HG03442 (cell line): Measurements from ENCODE around the gene ZNF735.
"Not testable (repeated sequence)": the region's sequence is repeated elsewhere in the genome, so short reads cannot be mapped to it uniquely, and the experiment has no call there.

Experiments used
- ATAC-seq: cut with Tn5 transposase; IDR thresholded peaks from one replicate; pipeline ENCODE4 v1.9.1; 2021; ENCODE audit warnings: mild to moderate bottlenecking, moderate library complexity; ENCODE audit not compliant: unreplicated experiment

Gene ZNF735

DNA sequence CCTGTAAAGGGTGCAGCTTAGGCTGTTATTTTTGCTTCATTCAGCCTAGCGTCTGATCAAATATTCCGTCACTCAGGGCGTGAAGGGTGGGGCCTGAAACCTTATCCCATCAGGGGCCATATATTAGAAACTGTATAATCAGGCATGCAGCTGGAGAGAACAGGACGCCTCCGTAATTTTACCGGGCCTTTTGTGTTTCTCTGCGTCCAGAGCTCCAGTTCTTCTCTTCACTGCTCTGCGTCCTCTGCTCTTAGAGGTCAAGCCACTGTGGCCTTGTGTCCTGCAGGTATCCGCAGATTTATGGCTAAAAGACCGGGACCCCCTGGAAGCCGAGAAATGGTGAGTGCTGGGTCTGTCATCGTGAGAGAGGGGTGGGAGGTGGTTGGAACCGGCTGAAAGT lies at the start of gene ZNF735:
Gene ZNF735 (plus strand): TSS at position 301 of the 400 bp plus-strand sequence. CDS start 0 bp downstream, at position 301.
- no peak for ATAC-seq

DNA sequence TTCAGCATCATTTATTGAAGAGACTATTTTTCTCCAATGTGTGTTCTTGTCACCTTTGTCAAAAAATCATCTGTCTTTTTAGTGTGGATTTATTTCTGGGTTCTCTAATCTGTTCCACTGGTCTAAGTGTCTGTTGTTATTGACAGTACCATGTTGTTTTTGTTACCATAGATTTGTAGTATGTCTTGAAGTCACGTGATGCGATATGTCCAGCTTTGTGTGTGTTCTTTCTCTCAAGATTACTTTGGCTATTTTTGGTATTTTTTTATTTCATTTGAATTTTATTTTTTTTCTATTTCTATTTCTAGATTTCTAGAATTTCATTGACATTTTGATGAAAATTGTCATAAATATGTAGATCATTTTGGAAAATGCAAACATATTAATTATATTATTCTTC lies 36.0 kb upstream of the ZNF735 start:
- ATAC-seq: not testable (repeated sequence)

DNA sequence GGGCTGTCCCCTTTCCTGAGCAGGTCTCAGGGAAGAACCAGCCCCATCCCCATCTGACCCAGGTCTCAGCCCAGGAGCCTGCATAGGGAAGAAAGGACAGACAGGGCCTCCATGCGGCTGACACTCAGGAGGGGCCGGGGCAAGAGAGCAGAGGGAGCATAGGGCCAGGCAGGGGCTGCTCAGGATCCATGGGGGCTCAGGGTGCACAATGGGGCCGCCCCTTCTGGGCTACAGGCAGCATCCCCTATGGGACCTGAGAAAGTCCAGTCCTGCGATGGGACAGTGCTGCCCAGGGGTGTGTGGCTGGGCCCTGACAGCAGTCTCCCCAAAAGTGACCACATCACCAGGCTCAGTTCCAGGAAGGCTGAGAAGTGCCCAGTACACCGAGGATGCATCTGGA lies 32.7 kb upstream of the ZNF735 start:
- ATAC-seq: no peak

DNA sequence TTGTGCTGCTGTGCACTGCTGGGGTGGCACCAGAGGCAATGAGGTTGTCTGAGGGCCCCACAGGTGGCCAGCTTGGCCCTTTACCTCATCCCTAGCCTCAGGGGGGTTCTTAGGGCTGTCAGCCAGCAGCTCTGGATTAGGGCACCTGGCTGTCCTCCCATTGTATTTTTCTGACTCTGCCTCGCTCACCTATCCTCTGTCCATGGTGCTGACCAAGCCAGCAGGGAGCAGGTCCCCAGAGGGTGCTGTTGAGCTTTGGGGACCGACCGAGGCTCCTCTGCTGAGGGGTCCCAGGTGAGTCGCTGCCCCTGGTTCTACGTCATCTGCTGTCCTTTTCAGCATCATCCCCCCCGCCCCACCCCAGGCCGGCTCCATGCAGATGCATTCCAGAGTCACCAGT lies 32.1 kb upstream of the ZNF735 start:
- no peak for ATAC-seq

DNA sequence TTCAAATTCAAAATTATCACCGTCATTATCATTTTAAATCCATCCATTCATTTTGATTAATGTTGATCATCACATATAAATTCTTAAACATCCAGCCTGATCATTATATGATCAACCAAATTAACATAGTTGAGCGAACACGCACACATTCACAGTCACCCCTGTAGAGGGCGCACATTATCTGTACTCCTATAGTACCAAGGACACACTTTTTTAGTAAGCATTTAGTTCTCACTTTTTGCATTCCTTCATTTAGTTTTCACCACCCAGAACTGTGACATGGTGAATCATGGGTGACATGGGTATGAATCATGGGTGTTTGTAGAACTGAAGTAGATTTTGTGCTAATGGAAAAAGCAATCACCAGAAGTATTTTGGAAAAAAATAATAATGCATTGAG lies 26.0 kb upstream of the ZNF735 start:
- no peak for ATAC-seq

DNA sequence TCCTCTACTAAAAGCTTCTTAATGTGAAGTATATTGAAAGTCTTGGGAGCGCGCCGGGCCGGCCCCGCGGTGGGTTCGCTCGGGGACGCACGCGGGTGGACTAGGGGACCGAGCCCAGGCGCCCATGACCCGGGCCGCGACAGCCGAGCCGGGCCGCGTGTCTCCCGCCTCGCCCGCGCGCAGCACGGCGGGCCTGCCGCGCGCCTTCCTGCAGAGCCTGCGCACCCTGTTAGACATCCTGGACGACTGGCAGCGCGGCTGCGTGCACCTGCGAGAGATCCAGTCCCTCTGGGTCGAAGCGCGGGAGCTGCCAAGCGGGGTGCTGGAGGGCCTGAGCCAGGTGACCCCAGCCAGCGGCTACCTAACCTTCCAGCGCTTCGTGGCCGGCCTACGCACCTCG lies 25.4 kb upstream of the ZNF735 start:
- ATAC-seq: no peak

DNA sequence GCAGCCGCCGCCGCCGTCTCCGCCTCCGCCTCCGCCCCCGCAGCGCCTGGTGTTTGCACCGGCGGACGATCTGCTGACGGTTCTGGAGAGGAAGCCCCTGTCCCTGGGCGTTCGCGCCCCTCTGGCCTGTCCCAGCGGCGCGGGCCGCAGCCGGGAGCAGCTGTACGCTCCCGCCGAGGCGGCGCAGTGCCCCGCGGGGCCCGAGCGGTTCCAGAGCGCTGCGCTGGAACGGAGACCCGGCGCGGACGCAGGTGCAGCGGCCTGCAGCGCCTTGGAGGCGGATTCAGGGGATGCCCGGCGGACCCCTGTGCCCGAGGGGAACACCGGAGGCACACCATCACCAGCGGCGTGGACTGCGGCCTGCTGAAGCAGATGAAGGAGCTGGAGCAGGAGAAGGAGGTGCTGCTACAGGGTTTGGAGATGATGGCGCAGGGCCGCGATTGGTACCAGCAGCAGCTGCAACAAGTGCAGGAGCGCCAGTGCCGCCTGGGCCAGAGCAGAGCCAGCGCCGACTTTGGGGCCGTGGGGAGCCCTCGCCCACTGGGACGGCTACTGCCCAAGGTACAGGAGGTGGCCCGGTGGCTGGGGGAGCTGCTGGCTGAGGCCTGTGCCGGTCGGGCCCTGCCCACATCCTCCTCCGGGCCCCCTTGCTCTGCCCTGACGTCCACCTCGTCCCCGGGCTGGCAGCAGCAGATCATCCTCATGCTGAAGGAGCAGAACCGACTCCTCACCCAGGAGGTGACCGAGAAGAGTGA lies 24.8 kb upstream of the ZNF735 start:
- no peak for ATAC-seq

DNA sequence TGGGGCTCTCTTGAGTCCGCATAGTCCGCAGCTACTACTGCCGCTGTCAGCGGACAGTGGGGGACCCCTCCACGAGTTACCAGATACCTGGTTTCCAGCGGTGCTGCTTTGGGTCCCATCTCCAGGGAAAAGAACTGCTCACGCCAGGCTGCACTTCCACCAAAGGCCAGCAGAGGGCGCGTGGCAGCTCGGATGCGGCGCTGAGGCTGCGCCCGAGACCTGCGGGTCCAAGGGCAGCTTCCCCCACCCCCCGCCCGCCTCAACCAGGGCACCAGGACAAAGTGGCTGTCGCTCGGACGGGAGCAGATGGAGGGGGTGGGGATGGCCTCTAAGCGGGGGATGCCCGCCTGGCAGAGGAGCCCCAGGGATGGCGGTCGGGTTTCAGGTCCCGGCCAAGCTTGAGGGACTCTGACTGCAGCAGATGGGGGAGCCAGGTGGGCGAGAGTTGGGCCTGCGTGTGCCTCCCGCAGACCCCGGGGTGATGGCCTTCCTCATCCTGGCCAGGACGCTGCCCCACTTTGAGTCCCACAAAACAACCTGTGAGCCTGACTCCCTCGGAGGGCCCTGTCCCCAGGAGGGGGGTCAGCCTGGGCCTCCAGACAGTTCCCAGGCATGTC lies 23.8 kb upstream of the ZNF735 start:
- ATAC-seq: no peak

DNA sequence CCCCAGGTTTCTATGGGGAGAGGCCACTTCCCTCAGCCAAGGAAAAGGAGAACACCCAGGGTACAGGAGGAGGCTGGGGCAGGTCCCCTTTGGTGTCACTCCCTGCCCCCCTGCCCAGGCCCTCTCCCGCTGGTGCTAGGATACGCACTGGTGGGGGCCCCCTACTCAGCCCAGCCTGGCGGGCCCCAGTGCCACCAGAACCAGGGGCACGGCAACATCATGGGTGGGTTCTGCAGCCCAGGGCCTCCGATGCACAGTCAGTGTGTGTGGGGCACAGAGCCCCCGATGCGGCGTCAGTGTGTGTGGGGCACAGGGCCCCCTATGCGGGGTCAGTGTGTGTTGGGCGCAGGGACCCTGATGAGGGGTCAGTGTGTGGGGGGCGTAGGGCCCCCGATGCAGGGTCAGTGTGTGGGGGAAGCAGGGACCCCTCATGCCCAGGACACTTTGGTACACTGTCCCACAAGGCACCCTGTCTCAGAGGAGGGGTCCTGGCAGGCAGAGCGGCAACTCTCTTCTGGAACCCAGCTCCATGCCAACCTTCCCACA lies 23.1 kb upstream of the ZNF735 start:
- no peak for ATAC-seq

DNA sequence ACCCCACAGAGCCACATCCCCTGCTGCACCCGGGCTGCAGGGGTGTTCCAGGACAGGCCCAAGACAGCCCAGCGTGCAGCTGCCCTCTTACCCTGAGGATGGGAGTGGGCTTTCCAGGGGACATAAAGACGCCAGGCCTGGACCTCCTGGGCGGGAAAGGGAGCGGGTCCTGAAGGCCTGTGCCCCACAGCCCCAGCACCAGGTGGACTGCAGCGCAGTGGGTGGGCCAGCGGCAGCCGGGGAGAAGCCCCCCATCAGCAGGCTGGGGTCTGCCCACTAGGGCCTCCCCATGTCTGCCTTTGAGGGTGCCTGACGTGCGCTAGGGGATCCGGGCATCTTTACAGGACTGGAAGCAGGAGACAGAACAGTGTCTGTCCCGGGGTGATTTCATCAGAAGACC lies 22.6 kb upstream of the ZNF735 start:
- no peak for ATAC-seq

DNA sequence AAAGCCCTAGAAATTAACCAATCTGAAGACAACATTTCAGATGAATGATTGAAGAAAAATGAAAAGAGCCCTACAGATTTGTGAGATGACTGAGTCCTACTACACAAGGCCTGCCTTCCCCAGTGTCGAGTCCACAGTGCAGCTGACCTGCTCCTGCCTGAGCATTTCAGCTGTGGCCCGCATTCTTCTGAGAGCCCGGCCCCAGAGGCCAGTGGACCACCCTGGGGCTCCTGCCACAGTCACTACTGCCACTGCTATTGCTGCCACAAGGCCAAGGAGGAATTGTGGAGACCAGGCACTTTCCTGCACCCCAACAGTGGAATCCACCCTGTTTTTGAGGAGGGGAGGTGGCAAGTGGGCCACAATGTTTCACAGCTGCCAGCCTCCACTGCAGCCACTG lies 19.6 kb upstream of the ZNF735 start:
- no peak for ATAC-seq

DNA sequence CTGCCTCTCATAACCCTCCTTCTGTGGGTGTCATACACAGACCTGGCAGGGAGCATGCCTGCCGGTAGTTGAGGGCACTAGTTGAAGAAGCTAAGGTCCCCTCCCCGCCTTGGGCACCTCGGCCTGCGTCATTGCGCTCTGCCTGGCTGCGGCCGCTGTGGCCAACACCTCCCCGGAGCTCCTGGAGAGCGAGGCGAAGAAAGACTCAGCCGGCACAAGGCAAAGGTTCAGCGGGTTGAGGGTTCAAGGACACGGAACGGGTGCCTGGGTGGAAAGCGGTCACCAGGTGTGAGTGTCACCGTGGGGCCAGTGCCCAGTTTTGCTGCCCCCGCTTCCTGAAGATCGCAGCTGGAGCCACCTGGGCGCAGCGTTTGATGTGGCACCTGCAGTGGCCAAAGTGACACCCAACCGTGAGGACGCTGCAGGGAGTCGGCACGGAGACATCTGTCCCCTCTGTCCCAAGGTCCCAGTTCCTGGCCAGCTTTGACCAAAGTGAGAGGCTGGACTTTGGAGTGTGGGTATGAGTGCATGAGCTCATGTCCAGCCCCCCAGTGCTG lies 14.8 kb upstream of the ZNF735 start:
- ATAC-seq: no peak

DNA sequence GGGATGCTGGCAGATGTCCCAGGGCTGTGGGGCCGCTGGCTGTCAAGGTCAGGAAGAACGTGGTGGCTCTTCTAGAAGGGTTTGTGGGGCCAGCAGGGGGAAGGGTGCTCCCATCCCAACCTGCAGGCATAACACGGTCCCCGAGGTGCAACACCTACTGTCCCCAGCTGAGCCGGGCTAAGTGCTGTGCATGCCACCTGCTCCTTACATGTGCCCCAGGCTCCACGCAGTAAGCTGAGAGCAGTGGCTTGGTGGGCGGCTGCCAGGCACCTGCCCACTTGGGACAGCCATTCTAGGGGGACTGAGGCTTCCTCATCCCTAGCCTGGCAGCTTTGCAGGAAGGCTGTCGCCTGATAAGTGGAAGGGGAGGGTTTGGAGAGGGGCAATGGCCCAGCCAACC lies 14.2 kb upstream of the ZNF735 start:
- no peak for ATAC-seq

DNA sequence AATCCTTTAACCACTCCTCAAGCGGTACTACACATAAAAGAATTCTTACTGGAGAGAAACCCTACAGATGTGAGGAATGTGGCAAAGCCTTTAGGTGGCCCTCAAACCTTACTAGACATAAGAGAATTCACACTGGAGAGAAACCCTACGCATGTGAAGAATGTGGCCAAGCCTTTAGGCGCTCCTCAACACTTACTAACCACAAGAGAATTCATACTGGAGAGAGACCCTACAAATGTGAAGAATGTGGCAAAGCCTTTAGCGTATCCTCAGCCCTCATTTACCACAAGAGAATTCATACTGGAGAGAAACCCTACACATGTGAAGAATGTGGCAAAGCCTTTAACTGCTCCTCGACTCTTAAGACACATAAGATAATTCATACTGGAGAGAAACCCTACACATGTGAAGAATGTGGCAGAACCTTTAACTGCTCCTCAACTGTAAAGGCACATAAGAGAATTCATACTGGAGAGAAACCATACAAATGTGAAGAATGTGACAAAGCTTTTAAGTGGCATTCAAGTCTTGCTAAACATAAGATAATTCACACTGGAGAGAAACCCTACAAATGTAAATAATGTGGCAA lies 12.8 kb downstream of the ZNF735 start:
- not testable (repeated sequence) for ATAC-seq

DNA sequence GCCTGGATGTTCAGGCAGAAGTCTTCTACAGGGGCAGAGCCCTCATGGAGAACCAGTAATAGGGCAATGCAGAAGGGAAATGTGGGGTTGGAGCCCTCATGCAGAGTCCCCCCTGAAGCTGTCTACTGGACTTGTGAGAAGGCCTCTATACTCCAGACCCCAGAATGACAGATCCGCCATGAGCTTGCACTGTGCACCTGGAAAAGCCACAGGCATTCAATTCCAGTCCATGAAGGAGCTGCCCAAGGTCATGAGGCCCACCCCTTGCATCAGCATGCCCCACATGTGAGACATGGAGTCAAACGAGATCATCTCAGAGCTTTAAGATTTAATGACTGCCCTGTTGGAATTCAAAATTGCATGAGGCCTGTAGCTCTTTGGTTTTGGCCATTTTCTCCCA lies 16.4 kb downstream of the ZNF735 start:
- no peak for ATAC-seq

DNA sequence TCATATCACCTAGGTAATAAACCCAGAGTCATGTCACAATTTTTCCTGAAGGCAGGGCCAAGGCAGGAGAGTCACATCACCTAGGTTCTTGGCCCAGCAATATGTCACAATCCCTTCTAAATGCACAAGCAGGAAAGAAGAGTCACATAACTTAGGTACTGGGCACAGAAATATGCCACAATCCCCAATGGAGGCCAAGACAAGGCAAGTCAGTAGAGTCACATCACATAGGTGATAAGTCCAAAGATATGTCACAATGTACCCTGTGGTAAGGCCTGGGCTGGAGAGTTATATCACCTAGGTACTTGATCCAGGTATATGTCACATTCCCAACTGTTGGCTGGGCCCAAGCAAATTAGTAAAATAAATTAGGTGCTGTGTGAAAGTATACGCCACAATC lies 21.2 kb downstream of the ZNF735 start, which contains the start of gene ZNF679:
Gene ZNF679 (plus strand): TSS at position 301 of the 400 bp plus-strand sequence. CDS start 20,644 bp downstream, outside the sequence.
- not testable (repeated sequence) for ATAC-seq

DNA sequence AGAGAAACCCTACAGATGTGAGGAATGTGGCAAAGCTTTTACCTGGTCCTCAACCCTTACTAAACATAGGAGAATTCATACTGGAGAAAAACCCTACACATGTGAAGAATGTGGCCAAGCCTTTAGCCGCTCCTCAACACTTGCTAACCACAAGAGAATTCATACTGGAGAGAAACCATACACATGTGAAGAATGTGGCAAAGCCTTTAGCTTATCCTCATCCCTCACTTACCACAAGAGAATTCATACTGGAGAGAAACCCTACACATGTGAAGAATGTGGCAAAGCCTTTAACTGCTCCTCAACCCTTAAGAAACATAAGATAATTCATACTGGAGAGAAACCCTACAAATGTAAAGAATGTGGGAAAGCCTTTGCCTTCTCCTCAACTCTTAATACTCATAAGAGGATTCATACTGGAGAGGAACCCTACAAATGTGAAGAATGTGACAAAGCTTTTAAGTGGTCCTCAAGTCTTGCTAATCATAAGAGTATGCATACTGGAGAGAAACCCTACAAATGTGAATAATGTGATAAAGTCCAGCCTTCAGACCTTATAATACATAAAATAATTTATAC lies 59.4 kb downstream of the ZNF735 start:
- ATAC-seq: no peak
